ENCODE measurements around the gene COA1. TPM values are rescaled to one million over a fixed set of nuclear protein-coding genes. Genes with fewer than 3 reads are reported as not detected.
A peak's percentile ranks its signal among the peaks of the same experiment; 100 is the strongest.

The COA1 gene
- total RNA-seq, 1 experiment from 2014 or later: 65.5 TPM

- in situ Hi-C loops (cut with HindIII; ENCODE audit: low pct_unique_long_range_greater_than_20kb, low sequenced_read_pairs): no loop called here
- Histone ChIP-seq H3K4me1 (ENCODE audit: control insufficient read depth, insufficient read depth, low read length) (no peaks in the 10 kb centered on the region), H3K27me3 (ENCODE audit: control insufficient read depth, insufficient read depth, low read length) (no peaks in the 10 kb centered on the region), H3K9me3 (ENCODE audit: control insufficient read depth, insufficient read depth, low read depth, low read length) (peaks cover 13% of the 10 kb centered on the region; the same call in 1 of the 2 replicates), H3K4me3 (ENCODE audit: low read depth in 2 of 2, low read length in 2 of 2) (no peak overlapping the region), H3K36me3 (ENCODE audit: control insufficient read depth, insufficient read depth, low read length) (no peaks in the 10 kb centered on the region), H3K27ac (ENCODE audit: low read length) (no peak overlapping the region)
- CTCF ChIA-PET: interaction anchor here (0.7 to 1.0 kb wide), 2 partner anchors 97 to 110 kb away, joined by 4 read pairs; partner anchors contain the start of gene STK17A
- no peak for TF ChIP-seq REST (IDR thresholded peaks at IDR 0.05; ENCODE audit: insufficient read depth in 1 of 2, low read depth in 2 of 2, low read length in 1 of 2)
- no peak for TF ChIP-seq POLR2AphosphoS5 (IDR thresholded peaks at IDR 0.05; ENCODE audit: low read depth, low read length)
- no peak for TF ChIP-seq TCF7L2 (IDR thresholded peaks at IDR 0.05; ENCODE audit: low read depth, low read length)
- no peak for TF ChIP-seq SIN3A (IDR thresholded peaks at IDR 0.05; ENCODE audit: borderline replicate concordance, insufficient read depth, low read depth, low read length)
- TF ChIP-seq CTCF (IDR thresholded peaks at IDR 0.05): no peak
- POLR2A ChIA-PET: interaction anchor here (0.6 kb wide), 1 partner anchor 72 kb away, joined by 4 read pairs; no protein-coding TSS in a partner anchor
- no TSS peak for BruUV-seq (replicated peaks)
- ATAC-seq (peak; percentile 70), DNase-seq (ENCODE audit: low read depth, low spot score) (no peak)
- intact Hi-C loops (cut with micrococcal nuclease; ENCODE audit: unreplicated experiment): no loop called here
Observed at GRCh38 chr7:43692582-43693373, 36.5 kb downstream of the COA1 start.

GRCh38 chr7:43691611-43692010, 37.7 kb downstream of the COA1 start:
- no peak overlapping the region for H3K4me3 ChIP-seq (ENCODE audit: low read depth in 2 of 2, low read length in 2 of 2)
- peaks cover 23% of the 10 kb centered on the region; the same call in 1 of the 2 replicates for H3K9me3 ChIP-seq (ENCODE audit: control insufficient read depth, insufficient read depth, low read depth, low read length)
- no peak overlapping the region for H3K27ac ChIP-seq (ENCODE audit: low read length)
- intact Hi-C loops (cut with micrococcal nuclease; ENCODE audit: unreplicated experiment) (no loop called here), in situ Hi-C loops (cut with HindIII; ENCODE audit: low pct_unique_long_range_greater_than_20kb, low sequenced_read_pairs) (no loop called here)
- no peaks in the 10 kb centered on the region for H3K27me3 ChIP-seq (ENCODE audit: control insufficient read depth, insufficient read depth, low read length)
- TF ChIP-seq CTCF (IDR thresholded peaks at IDR 0.05): no peak
- BruUV-seq (replicated peaks): no TSS peak
- H3K4me1 ChIP-seq (ENCODE audit: control insufficient read depth, insufficient read depth, low read length): no peaks in the 10 kb centered on the region
- DNase-seq (ENCODE audit: low read depth, low spot score) (no peak), ATAC-seq (peak; percentile 33; the same call in 1 of the 2 replicates)
- ChIA-PET POLR2A (no interaction called here), CTCF (no interaction called here)
- no peaks in the 10 kb centered on the region for H3K36me3 ChIP-seq (ENCODE audit: control insufficient read depth, insufficient read depth, low read length)
